Tibial nerve (tissue), 4 donors: ENCODE results near the gene WIPF3. TPM values are rescaled to one million over a fixed set of nuclear protein-coding genes. Genes with fewer than 3 reads are reported as not detected.

Experiments used
- DNase-seq, 2 donors: peaks; one replicate each; pipeline ENCODE4 v3.0.0-alpha.2; 2019; ENCODE audit warnings: low spot score in 2 of 2
- H3K27ac ChIP-seq, 4 donors: fragments of 200-600 bp; sonication (generic) in 3 of 4; one replicate each; pipeline ENCODE4 v1.5.1; 2017 to 2019; ENCODE audit warnings: mild to moderate bottlenecking in 1 of 4
- H3K27me3 ChIP-seq, 2 donors: fragments of 200-600 bp; sonication (generic) in 1 of 2; one replicate each; pipeline versions ENCODE4 v1.5.1 to v1.6.0; 2017 to 2019
- H3K36me3 ChIP-seq, 3 donors: fragments of 200-600 bp; sonication (generic); one replicate each; pipeline ENCODE4 v1.5.1; 2018 to 2019
- H3K4me1 ChIP-seq, 4 donors: fragments of 200-600 bp; sonication (generic) in 3 of 4; one replicate each; pipeline ENCODE4 v1.5.1; 2017 to 2019
- H3K4me3 ChIP-seq, 4 donors: fragments of 200-600 bp; sonication (generic) in 3 of 4; one replicate each; pipeline ENCODE4 v1.5.1; 2017 to 2019; ENCODE audit warnings: mild to moderate bottlenecking in 1 of 4, moderate library complexity in 1 of 4
- H3K9me3 ChIP-seq, 4 donors: fragments of 200-600 bp; sonication (generic) in 3 of 4; one replicate each; pipeline ENCODE4 v1.5.1; 2017 to 2019
- CTCF ChIP-seq, 5 experiments: fragments of 200-600 bp in 3 of 5; fragments of 450-650 bp in 2 of 5; sonication (generic) in 3 of 5; IDR thresholded peaks; one replicate each; pipeline ENCODE4 v1.5.1; 2016 to 2019; ENCODE audit warnings: antibody characterized with exemption in 5 of 5, mild to moderate bottlenecking in 3 of 5, moderate library complexity in 2 of 5
- EP300 ChIP-seq, 2 donors: sonication (generic); formaldehyde crosslinking; IDR thresholded peaks; one replicate each; pipeline ENCODE4 v1.6.1; 2017; ENCODE audit warnings: antibody characterized with exemption in 2 of 2, mild to moderate bottlenecking in 1 of 2
- POLR2A ChIP-seq, 2 donors: fragments of 450-650 bp; IDR thresholded peaks; one replicate each; pipeline ENCODE4 v1.6.1; 2017; ENCODE audit warnings: antibody characterized with exemption in 2 of 2, mild to moderate bottlenecking in 2 of 2, moderate library complexity in 2 of 2
- WGBS, 2 donors: methylation state at CpG; one replicate each; pipeline ENCODE4 v1.1.5; 2018; 5-methylcytosine and 5-hydroxymethylcytosine counted together
- total RNA-seq, 4 donors: library from RNA; depleted of rRNA; stranded (reverse); fragments of >200 nt; gene quantifications; one replicate each; pipeline ENCODE4 v1.1.0, GENCODE V29; 2016

The WIPF3 gene
- total RNA-seq, 4 donors from 2014 or later = 2.4 to 4.2 (median 3.7) TPM

GRCh38 chr7:29892231-29892630 is 85.9 kb downstream of the WIPF3 start:
- Histone ChIP-seq H3K4me3 (no peak overlapping the region), H3K27ac (no peak overlapping the region), H3K27me3 (no peaks in the 10 kb centered on the region), H3K4me1 (no peaks in the 10 kb centered on the region), H3K36me3 (no peaks in the 10 kb centered on the region), H3K9me3 (no peaks in the 10 kb centered on the region)
- 90 to 100% methylated on average over 5 of the region's 5 CpGs for WGBS, 2 donors
- TF ChIP-seq EP300 (IDR thresholded peaks at IDR 0.05) = no peak
- no peak for TF ChIP-seq POLR2A (IDR thresholded peaks at IDR 0.05)
- no peak for TF ChIP-seq CTCF (IDR thresholded peaks at IDR 0.05)
- DNase-seq = no peak

GRCh38 chr7:29893351-29893965 is 87.2 kb downstream of the WIPF3 start:
- no peaks in the 10 kb centered on the region for H3K9me3 ChIP-seq
- H3K4me3 ChIP-seq = no peak overlapping the region
- no peak for DNase-seq
- H3K27me3 ChIP-seq = no peaks in the 10 kb centered on the region
- H3K27ac ChIP-seq = no peak overlapping the region
- no peak for TF ChIP-seq EP300 (IDR thresholded peaks at IDR 0.05)
- TF ChIP-seq CTCF (IDR thresholded peaks at IDR 0.05) = no peak
- no peak for TF ChIP-seq POLR2A (IDR thresholded peaks at IDR 0.05)
- WGBS, 2 donors = 63 to 70% methylated on average over 6 of the region's 6 CpGs
- H3K36me3 ChIP-seq = no peaks in the 10 kb centered on the region
- no peaks in the 10 kb centered on the region for H3K4me1 ChIP-seq

GRCh38 chr7:29894256-29894655 is 87.9 kb downstream of the WIPF3 start:
- 81 to 88% methylated on average over 2 of the region's 2 CpGs for WGBS, 2 donors
- DNase-seq = no peak
- H3K27me3 ChIP-seq = no peaks in the 10 kb centered on the region
- no peak overlapping the region for H3K4me3 ChIP-seq
- H3K27ac ChIP-seq = no peak overlapping the region
- peaks cover 0 to 4% (median 0%) of the 10 kb centered on the region in 4 donors for H3K9me3 ChIP-seq
- TF ChIP-seq CTCF (IDR thresholded peaks at IDR 0.05) (no peak), POLR2A (IDR thresholded peaks at IDR 0.05) (no peak), EP300 (IDR thresholded peaks at IDR 0.05) (no peak)
- H3K36me3 ChIP-seq = no peaks in the 10 kb centered on the region
- no peaks in the 10 kb centered on the region for H3K4me1 ChIP-seq

- DNase-seq = no peak
- TF ChIP-seq CTCF (IDR thresholded peaks at IDR 0.05) (no peak), POLR2A (IDR thresholded peaks at IDR 0.05) (no peak), EP300 (IDR thresholded peaks at IDR 0.05) (no peak)
- no peak overlapping the region for H3K4me3 ChIP-seq
- no peaks in the 10 kb centered on the region for H3K4me1 ChIP-seq
- no peaks in the 10 kb centered on the region for H3K36me3 ChIP-seq
- H3K9me3 ChIP-seq = peaks cover 0 to 4% (median 0%) of the 10 kb centered on the region in 4 donors
- WGBS, 2 donors = 77 to 90% methylated on average over 6 of the region's 6 CpGs
- H3K27me3 ChIP-seq = no peaks in the 10 kb centered on the region
- H3K27ac ChIP-seq = no peak overlapping the region
Measured at GRCh38 chr7:29895559-29895958, 89.3 kb downstream of the WIPF3 start.

- H3K4me1 ChIP-seq = no peaks in the 10 kb centered on the region
- H3K36me3 ChIP-seq = no peaks in the 10 kb centered on the region
- H3K27ac ChIP-seq = no peak overlapping the region
- no peak for DNase-seq
- WGBS, 2 donors = 94 to 98% methylated on average over 2 of the region's 2 CpGs
- H3K27me3 ChIP-seq = no peaks in the 10 kb centered on the region
- peaks cover 0 to 4% (median 0%) of the 10 kb centered on the region in 4 donors for H3K9me3 ChIP-seq
- TF ChIP-seq CTCF (IDR thresholded peaks at IDR 0.05) = no peak
- TF ChIP-seq POLR2A (IDR thresholded peaks at IDR 0.05) = no peak
- TF ChIP-seq EP300 (IDR thresholded peaks at IDR 0.05) = no peak
- no peak overlapping the region for H3K4me3 ChIP-seq
Measured at GRCh38 chr7:29896685-29897411, 90.5 kb downstream of the WIPF3 start.
